ENCODE data around the gene PCSK4. TPM values are rescaled to one million over a fixed set of nuclear protein-coding genes. Genes with fewer than 3 reads are reported as not detected.
A peak's percentile ranks its signal among the peaks of the same experiment; 100 is the strongest.
"Not testable (repeated sequence)": the region's sequence is repeated elsewhere in the genome, so short reads cannot be mapped to it uniquely, and the experiment has no call there.

The PCSK4 gene
- 5.3 TPM for total RNA-seq
- polyA plus RNA-seq (ENCODE audit: insufficient read depth, low read depth, low replicate concordance), result 5.5 TPM
- long read RNA-seq, donor 1, result 0 reads
- long read RNA-seq, donor 2, partial matches to known transcripts, result 0 of 1 reads
- long read RNA-seq, donor 2, other reads (novel, unspliced or antisense), result 0 of 1 reads
- long read RNA-seq, donor 3, partial matches to known transcripts, result 0 of 1 reads
- long read RNA-seq, donor 3, other reads (novel, unspliced or antisense), result 0 of 1 reads
- long read RNA-seq, donor 4, partial matches to known transcripts, result 0 of 1 reads
- long read RNA-seq, donor 4, other reads (novel, unspliced or antisense), result 0 of 1 reads
- long read RNA-seq, donor 5, result 0 reads
- long read RNA-seq, donor 6, result 0 reads
- long read RNA-seq, donor 7, partial matches to known transcripts, result 1 of 4 reads
- long read RNA-seq, donor 7, other reads (novel, unspliced or antisense), result 3 of 4 reads
- long read RNA-seq, donor 8, result 0 reads
- long read RNA-seq, donor 9, result 0 reads
- long read RNA-seq, donor 10, result 0 reads

- DNase-seq (peak; percentile 99 to 100 (median 99)), FAIRE-seq (peak; percentile 46)
- H3K27ac ChIP-seq (ENCODE audit: low read depth in 2 of 2, low read length in 2 of 2), result peak within 1 kb of the TSS; percentile 51 to 74
- no peaks in the 10 kb centered on the region for H3K9me3 ChIP-seq (ENCODE audit: control insufficient read depth in 2 of 3, insufficient read depth in 1 of 3, low read length in 3 of 3)
- H3K4me3 ChIP-seq (ENCODE audit: low read length in 3 of 3), result peak within 1 kb of the TSS; percentile 66 to 88 (median 82)
- H3K4me1 ChIP-seq (ENCODE audit: control insufficient read depth in 2 of 3, insufficient read depth in 2 of 3, low read depth in 1 of 3, low read length in 3 of 3), result peaks cover 0 to 8% (median 0%) of the 10 kb centered on the region in 3 donors
- TF ChIP-seq CTCF (IDR thresholded peaks at IDR 0.05; ENCODE audit: borderline replicate concordance, extremely low read depth, insufficient read depth), result no peak
- no peaks in the 10 kb centered on the region for H3K36me3 ChIP-seq (ENCODE audit: control insufficient read depth in 2 of 3, insufficient read depth in 3 of 3, low read length in 3 of 3)
- peak within 1 kb of the TSS; percentile 41 to 81 (median 67) for H3K9ac ChIP-seq (ENCODE audit: low read length in 3 of 3)
- H3K27me3 ChIP-seq (ENCODE audit: control insufficient read depth, insufficient read depth, low read length), result no peaks in the 10 kb centered on the region
- intact Hi-C loops (cut with DNase I), result no loop called here
These were observed at the start of gene PCSK4 for GRCh38 chr19:1490311-1491113. TSS of gene PCSK4 (minus strand) at chr19:1490350. CDS start at chr19:1490346, 4 bp downstream.

GRCh38 chr19:1539749-1540148, 49.6 kb upstream of the PCSK4 start:
- FAIRE-seq; H3K4me1 ChIP-seq (ENCODE audit: control insufficient read depth in 2 of 3, insufficient read depth in 2 of 3, low read depth in 1 of 3, low read length in 3 of 3); H3K36me3 ChIP-seq (ENCODE audit: control insufficient read depth in 2 of 3, insufficient read depth in 3 of 3, low read length in 3 of 3); H3K4me3 ChIP-seq (ENCODE audit: low read length in 3 of 3); H3K9me3 ChIP-seq (ENCODE audit: control insufficient read depth in 2 of 3, insufficient read depth in 1 of 3, low read length in 3 of 3); H3K27me3 ChIP-seq (ENCODE audit: control insufficient read depth, insufficient read depth, low read length); H3K27ac ChIP-seq (ENCODE audit: low read depth in 2 of 2, low read length in 2 of 2); DNase-seq; H3K9ac ChIP-seq (ENCODE audit: low read length in 3 of 3): not testable (repeated sequence)
- intact Hi-C loops (cut with DNase I), result loop anchor here (10.0 kb wide), 1 partner anchor 135 kb away; no protein-coding TSS in a partner anchor

- H3K36me3 ChIP-seq (ENCODE audit: control insufficient read depth in 2 of 3, insufficient read depth in 3 of 3, low read length in 3 of 3), result no peaks in the 10 kb centered on the region
- no peaks in the 10 kb centered on the region for H3K27me3 ChIP-seq (ENCODE audit: control insufficient read depth, insufficient read depth, low read length)
- DNase-seq (no peak), FAIRE-seq (no peak)
- H3K27ac ChIP-seq (ENCODE audit: low read depth in 2 of 2, low read length in 2 of 2), result no peak overlapping the region
- H3K4me3 ChIP-seq (ENCODE audit: low read length in 3 of 3), result no peak overlapping the region
- no peak overlapping the region for H3K9ac ChIP-seq (ENCODE audit: low read length in 3 of 3)
- no peaks in the 10 kb centered on the region for H3K9me3 ChIP-seq (ENCODE audit: control insufficient read depth in 2 of 3, insufficient read depth in 1 of 3, low read length in 3 of 3)
- no peak for TF ChIP-seq CTCF (IDR thresholded peaks at IDR 0.05; ENCODE audit: borderline replicate concordance, extremely low read depth, insufficient read depth)
- H3K4me1 ChIP-seq (ENCODE audit: control insufficient read depth in 2 of 3, insufficient read depth in 2 of 3, low read depth in 1 of 3, low read length in 3 of 3), result no peaks in the 10 kb centered on the region
- intact Hi-C loops (cut with DNase I), result no loop called here
These were observed 48.8 kb upstream of the PCSK4 start for GRCh38 chr19:1538978-1539377.

- intact Hi-C loops (cut with DNase I); H3K4me1 ChIP-seq (ENCODE audit: control insufficient read depth in 2 of 3, insufficient read depth in 2 of 3, low read depth in 1 of 3, low read length in 3 of 3); FAIRE-seq; H3K9ac ChIP-seq (ENCODE audit: low read length in 3 of 3); H3K9me3 ChIP-seq (ENCODE audit: control insufficient read depth in 2 of 3, insufficient read depth in 1 of 3, low read length in 3 of 3); H3K4me3 ChIP-seq (ENCODE audit: low read length in 3 of 3); H3K27me3 ChIP-seq (ENCODE audit: control insufficient read depth, insufficient read depth, low read length); H3K27ac ChIP-seq (ENCODE audit: low read depth in 2 of 2, low read length in 2 of 2); DNase-seq; H3K36me3 ChIP-seq (ENCODE audit: control insufficient read depth in 2 of 3, insufficient read depth in 3 of 3, low read length in 3 of 3): not testable (repeated sequence)
These were observed 45.5 kb upstream of the PCSK4 start for GRCh38 chr19:1535699-1536098.
